SK-N-SH (cell line): ENCODE measurements around the gene THSD7B. TPM values are rescaled to one million over a fixed set of nuclear protein-coding genes. Genes with fewer than 3 reads are reported as not detected.

Experiments
- CTCF ChIA-PET: fragments of 300-600, 350-600 bp; formaldehyde crosslinking; extraction: SDS; loops from one replicate; lab custom pipeline; 2021; lab: Yijun Ruan, JAX
- POLR2A ChIA-PET: fragments of 350-600 bp; sonication (Branson Sonifier 250); formaldehyde crosslinking; extraction: SDS; loops from one replicate; lab custom pipeline; 2020; ENCODE audit warnings: antibody characterized with exemption, inconsistent platforms; lab: Yijun Ruan, JAX
- DNase-seq: peaks from one replicate; pipeline ENCODE4 v3.0.0; 2012
- H2AFZ ChIP-seq: fragments of 200-600 bp; sonication (generic); 2 replicates; pipeline ENCODE4 v1.8.1; 2016; ENCODE audit warnings: antibody characterized with exemption, mild to moderate bottlenecking, low read depth
- H3F3A ChIP-seq: fragments of 200-600 bp; sonication (generic); replicated peaks from 2 replicates; pipeline ENCODE3; 2016; ENCODE audit warnings: antibody characterized with exemption, mild to moderate bottlenecking; ENCODE audit not compliant: insufficient read depth
- H3K27ac ChIP-seq, 2 experiments: fragments of 200-500 bp in 1 of 2; fragments of 200-600 bp in 1 of 2; sonication (Bioruptor generic) in 1 of 2; sonication (generic), shearing (Covaris generic) in 1 of 2; 2 replicates each; pipeline versions ENCODE4 v1.5.1 to v1.6.1; 2014 to 2016; ENCODE audit warnings: low read depth in 2 of 2, inconsistent platforms in 1 of 2, low read length in 1 of 2, mild to moderate bottlenecking in 1 of 2, mixed read lengths in 1 of 2
- H3K27me3 ChIP-seq: fragments of 200-600 bp; sonication (generic), shearing (Covaris generic); 2 replicates; pipeline ENCODE4 v1.6.1; 2016; ENCODE audit warnings: mixed run types; ENCODE audit not compliant: insufficient read depth
- H3K36me3 ChIP-seq, 2 experiments: fragments of 200-500 bp in 1 of 2; fragments of 200-600 bp in 1 of 2; sonication (Bioruptor generic) in 1 of 2; sonication (generic) in 1 of 2; replicated peaks in 1 of 2; 2 replicates each; pipeline versions ENCODE3 to v1.5.1; 2014 to 2016; ENCODE audit warnings: low read length in 1 of 2, mild to moderate bottlenecking in 1 of 2; ENCODE audit not compliant: insufficient read depth in 2 of 2, control insufficient read depth in 1 of 2
- H3K4me1 ChIP-seq, 2 experiments: fragments of 200-500 bp in 1 of 2; fragments of 200-600 bp in 1 of 2; sonication (Bioruptor generic) in 1 of 2; sonication (generic), shearing (Covaris generic) in 1 of 2; 2 replicates each; pipeline versions ENCODE4 v1.5.1 to v1.6.1; 2014 to 2016; ENCODE audit warnings: low read depth in 1 of 2, low read length in 1 of 2, mixed run types in 1 of 2; ENCODE audit not compliant: insufficient read depth in 2 of 2, control insufficient read depth in 1 of 2
- H3K4me2 ChIP-seq: fragments of 200-600 bp; sonication (generic), shearing (Covaris generic); 2 replicates; pipeline ENCODE4 v1.6.1; 2017; ENCODE audit warnings: mixed run types
- H3K4me3 ChIP-seq, 2 experiments: fragments of 200-500 bp in 1 of 2; fragments of 200-600 bp in 1 of 2; sonication (Bioruptor generic) in 1 of 2; sonication (generic), shearing (Covaris generic) in 1 of 2; 2 replicates each; pipeline versions ENCODE4 v1.5.1 to v1.8.1; 2014 to 2016; ENCODE audit warnings: low read depth in 2 of 2, inconsistent platforms in 1 of 2, low read length in 1 of 2, mild to moderate bottlenecking in 1 of 2, mixed read lengths in 1 of 2, moderate library complexity in 1 of 2
- H3K79me2 ChIP-seq: fragments of 200-600 bp; sonication (generic); 2 replicates; pipeline ENCODE4 v1.8.1; 2017; ENCODE audit warnings: mild to moderate bottlenecking; ENCODE audit not compliant: insufficient read depth
- H3K9ac ChIP-seq: fragments of 200-600 bp; sonication (generic); 2 replicates; pipeline ENCODE4 v1.6.1; 2017; ENCODE audit warnings: mixed run types
- H3K9me2 ChIP-seq: fragments of 200-600 bp; sonication (generic); 2 replicates; pipeline ENCODE4 v1.6.1; 2017; ENCODE audit warnings: mixed run types
- H3K9me3 ChIP-seq: fragments of 200-600 bp; sonication (generic); 2 replicates; pipeline ENCODE4 v1.6.1; 2017; ENCODE audit warnings: mixed run types, mild to moderate bottlenecking, moderate library complexity
- H4K20me1 ChIP-seq: fragments of 200-600 bp; sonication (generic); 2 replicates; pipeline ENCODE4 v1.6.1; 2017; ENCODE audit warnings: mild to moderate bottlenecking, mixed run types; ENCODE audit not compliant: insufficient read depth
- CHD2 ChIP-seq: fragments of 150-350 bp; IDR thresholded peaks from 2 replicates; pipeline ENCODE4 v1.6.1; 2018; ENCODE audit warnings: low read length; ENCODE audit not compliant: partially characterized antibody
- EZH2phosphoT487 ChIP-seq: fragments of 200-600 bp; sonication (generic); IDR thresholded peaks from 2 replicates; pipeline ENCODE4 v1.6.1; 2017; ENCODE audit warnings: low read depth, mixed run types, mild to moderate bottlenecking, antibody characterized with exemption, moderate library complexity, borderline replicate concordance
- FOSL2 ChIP-seq: IDR thresholded peaks from 2 replicates; pipeline ENCODE4 v1.4.0; 2012; ENCODE audit warnings: low read depth, mild to moderate bottlenecking, moderate library complexity, borderline replicate concordance
- FOXJ3 ChIP-seq: sonication (generic); formaldehyde crosslinking; IDR thresholded peaks from 2 replicates; pipeline ENCODE4 v1.5.1; 2020; ENCODE audit warnings: mild to moderate bottlenecking, missing genetic modification reagents
- FOXM1 ChIP-seq: IDR thresholded peaks from 2 replicates; pipeline ENCODE4 v1.4.0; 2012; ENCODE audit warnings: low read depth, mild to moderate bottlenecking
- GABPA ChIP-seq: IDR thresholded peaks from 2 replicates; pipeline ENCODE4 v1.4.0; 2012; ENCODE audit warnings: low read depth, mild to moderate bottlenecking
- MEF2A ChIP-seq: IDR thresholded peaks from 2 replicates; pipeline ENCODE4 v1.4.0; 2012; ENCODE audit warnings: low read depth, borderline replicate concordance
- MXI1 ChIP-seq: IDR thresholded peaks from 2 replicates; pipeline ENCODE4 v1.6.1; 2012; ENCODE audit warnings: mild to moderate bottlenecking, low read depth, low read length, improper control_type of control experiment
- PBX3 ChIP-seq: IDR thresholded peaks from 2 replicates; pipeline ENCODE4; 2012
- POLR2AphosphoS5 ChIP-seq: IDR thresholded peaks from 2 replicates; pipeline ENCODE4 v1.6.1; 2012; ENCODE audit warnings: low read depth, low read length
- RAD21 ChIP-seq: IDR thresholded peaks from 2 replicates; pipeline ENCODE4 v1.6.1; 2012; ENCODE audit warnings: mild to moderate bottlenecking, low read length
- RCOR1 ChIP-seq: fragments of 150-350 bp; IDR thresholded peaks from 2 replicates; pipeline ENCODE4 v1.6.1; 2017; ENCODE audit warnings: antibody characterized with exemption, low read length
- REST ChIP-seq: IDR thresholded peaks from 2 replicates; pipeline ENCODE4 v1.6.1; 2012; ENCODE audit warnings: mild to moderate bottlenecking, low read depth, low read length, moderate library complexity
- RFX5 ChIP-seq: IDR thresholded peaks from 2 replicates; pipeline ENCODE4 v1.6.1; 2012; ENCODE audit warnings: mild to moderate bottlenecking, improper control_type of control experiment, low read length
- RXRA ChIP-seq: IDR thresholded peaks from 2 replicates; pipeline ENCODE4 v1.4.0; 2012; ENCODE audit warnings: low read depth, mild to moderate bottlenecking, borderline replicate concordance
- SMC3 ChIP-seq: IDR thresholded peaks from 2 replicates; pipeline ENCODE4 v1.6.1; 2012; ENCODE audit warnings: low read depth, low read length, improper control_type of control experiment
- USF1 ChIP-seq: IDR thresholded peaks from 2 replicates; pipeline ENCODE4 v1.4.0; 2012; ENCODE audit warnings: low read depth, borderline replicate concordance
- WGBS: methylation state at CpG from one replicate; pipeline ENCODE4 v1.1.6; 2017; ENCODE audit warnings: low lambda C conversion rate; 5-methylcytosine and 5-hydroxymethylcytosine counted together
- polyA plus RNA-seq, 3 experiments: library from polyadenylated mRNA; depleted of rRNA; stranded (reverse); fragments of >200 nt; gene quantifications; 2 replicates each; pipeline ENCODE4 v1.2.3, GENCODE V29; 2012
- TF ChIP-seq, protein P1 (sequence below): IDR thresholded peaks from 2 replicates; pipeline ENCODE4 v1.4.0; 2012; ENCODE audit warnings: low read depth, borderline replicate concordance

THSD7B gene
- polyA plus RNA-seq, 1 of the 3 experiments (the other 2 are of a cell fraction) = not detected

- TF ChIP-seq MXI1 = no peak
- no peak for TF ChIP-seq MEF2A
- TF ChIP-seq FOXM1 = no peak
- TF ChIP-seq, protein P1, sequence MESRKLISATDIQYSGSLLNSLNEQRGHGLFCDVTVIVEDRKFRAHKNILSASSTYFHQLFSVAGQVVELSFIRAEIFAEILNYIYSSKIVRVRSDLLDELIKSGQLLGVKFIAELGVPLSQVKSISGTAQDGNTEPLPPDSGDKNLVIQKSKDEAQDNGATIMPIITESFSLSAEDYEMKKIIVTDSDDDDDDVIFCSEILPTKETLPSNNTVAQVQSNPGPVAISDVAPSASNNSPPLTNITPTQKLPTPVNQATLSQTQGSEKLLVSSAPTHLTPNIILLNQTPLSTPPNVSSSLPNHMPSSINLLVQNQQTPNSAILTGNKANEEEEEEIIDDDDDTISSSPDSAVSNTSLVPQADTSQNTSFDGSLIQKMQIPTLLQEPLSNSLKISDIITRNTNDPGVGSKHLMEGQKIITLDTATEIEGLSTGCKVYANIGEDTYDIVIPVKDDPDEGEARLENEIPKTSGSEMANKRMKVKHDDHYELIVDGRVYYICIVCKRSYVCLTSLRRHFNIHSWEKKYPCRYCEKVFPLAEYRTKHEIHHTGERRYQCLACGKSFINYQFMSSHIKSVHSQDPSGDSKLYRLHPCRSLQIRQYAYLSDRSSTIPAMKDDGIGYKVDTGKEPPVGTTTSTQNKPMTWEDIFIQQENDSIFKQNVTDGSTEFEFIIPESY = no peak
- no peak for TF ChIP-seq SMC3
- TF ChIP-seq PBX3 = no peak
- TF ChIP-seq FOSL2 = no peak
- TF ChIP-seq EZH2phosphoT487 = no peak
- no peak for TF ChIP-seq CHD2
- no peak for TF ChIP-seq FOXJ3
- no peak for TF ChIP-seq RXRA
- no peak for TF ChIP-seq POLR2AphosphoS5
- TF ChIP-seq USF1 = no peak
- no peak for TF ChIP-seq REST
- TF ChIP-seq RCOR1 = no peak
- no peak for TF ChIP-seq RAD21
- TF ChIP-seq GABPA = no peak
- no peak for TF ChIP-seq RFX5
- no peak overlapping the region for H3K9ac ChIP-seq
- no peaks in the 10 kb centered on the region; a peak in 1 of 4 replicates for H3K4me1 ChIP-seq
- no peaks in the 10 kb centered on the region for H3K79me2 ChIP-seq
- no peaks in the 10 kb centered on the region for H3K36me3 ChIP-seq
- ChIA-PET POLR2A (no interaction called here), CTCF (interaction anchor here (0.6 to 2.8 kb wide), 2 partner anchors 7 to 87 kb away, joined by 4 to 9 read pairs; no protein-coding TSS in a partner anchor)
- H2AFZ ChIP-seq = no peak overlapping the region
- H3K27ac ChIP-seq = no peak overlapping the region
- no peak for DNase-seq
- no peaks in the 10 kb centered on the region for H3K9me2 ChIP-seq
- H3K4me3 ChIP-seq = no peak overlapping the region
- H3K27me3 ChIP-seq = no peaks in the 10 kb centered on the region
- no peak overlapping the region for H3K4me2 ChIP-seq
- H4K20me1 ChIP-seq = no peaks in the 10 kb centered on the region
- H3K9me3 ChIP-seq = no peaks in the 10 kb centered on the region
- H3F3A ChIP-seq = peaks cover 10% of the 10 kb centered on the region
- 65% methylated on average over 1 of the region's 1 CpG for WGBS
Measured at GRCh38 chr2:137175246-137175645, 409.9 kb downstream of the THSD7B start.
